DOHH2 (cell line): Measurements from ENCODE around the gene EVL.
"Not testable (repeated sequence)": the region's sequence is repeated elsewhere in the genome, so short reads cannot be mapped to it uniquely, and the experiment has no call there.

Experiments
- H3F3A ChIP-seq: fragments of 200-600 bp; sonication (generic), shearing (Covaris generic); 2 replicates; pipeline ENCODE4 v1.6.0; 2016; ENCODE audit warnings: antibody characterized with exemption, mild to moderate bottlenecking; ENCODE audit not compliant: control insufficient read depth, insufficient read depth
- H3K27ac ChIP-seq: fragments of 200-600 bp; sonication (generic); 2 replicates; pipeline ENCODE4 v1.5.1; 2014; ENCODE audit warnings: low read depth, mild to moderate bottlenecking, low read length, moderate library complexity
- H3K27me3 ChIP-seq: fragments of 200-600 bp; sonication (generic); 2 replicates; pipeline ENCODE4 v1.6.1; 2014; ENCODE audit warnings: mild to moderate bottlenecking, low read length, mixed read lengths; ENCODE audit not compliant: control insufficient read depth
- H3K36me3 ChIP-seq: fragments of 200-600 bp; sonication (generic); 2 replicates; pipeline ENCODE4 v1.6.1; 2014; ENCODE audit warnings: mild to moderate bottlenecking, low read length, moderate library complexity, mixed read lengths; ENCODE audit not compliant: control insufficient read depth
- H3K4me1 ChIP-seq: fragments of 200-600 bp; sonication (generic); 2 replicates; pipeline ENCODE4 v1.6.1; 2014; ENCODE audit warnings: mild to moderate bottlenecking, low read length, mixed read lengths; ENCODE audit not compliant: control insufficient read depth
- H3K4me2 ChIP-seq: fragments of 200-600 bp; sonication (generic); 2 replicates; pipeline ENCODE4 v1.6.0; 2014; ENCODE audit warnings: mild to moderate bottlenecking, low read length, moderate library complexity
- H3K4me3 ChIP-seq: fragments of 200-600 bp; sonication (generic); 2 replicates; pipeline ENCODE4 v1.5.1; 2014; ENCODE audit warnings: mild to moderate bottlenecking, low read length, mixed read lengths
- H3K79me2 ChIP-seq: fragments of 200-600 bp; sonication (generic); 2 replicates; pipeline ENCODE4 v1.6.1; 2014; ENCODE audit warnings: mild to moderate bottlenecking, low read length, mixed read lengths; ENCODE audit not compliant: control insufficient read depth
- H3K9me2 ChIP-seq: fragments of 200-600 bp; sonication (generic); replicated peaks from 2 replicates; pipeline ENCODE4 v1.6.1; 2014; ENCODE audit warnings: mild to moderate bottlenecking, low read length, mixed read lengths; ENCODE audit not compliant: control insufficient read depth
- H3K9me3 ChIP-seq: fragments of 200-600 bp; sonication (generic); 2 replicates; pipeline ENCODE4 v1.6.1; 2014; ENCODE audit warnings: antibody characterized with exemption, low read length, mixed read lengths; ENCODE audit not compliant: control insufficient read depth, insufficient read depth
- H4K20me1 ChIP-seq: fragments of 200-600 bp; sonication (generic); 2 replicates; pipeline ENCODE4 v1.6.0; 2014; ENCODE audit warnings: low read depth, mild to moderate bottlenecking, antibody characterized with exemption, low read length, moderate library complexity; ENCODE audit not compliant: control insufficient read depth, insufficient read depth
- EZH2phosphoT487 ChIP-seq: fragments of 200-600 bp; sonication (generic); IDR thresholded peaks from 2 replicates; pipeline ENCODE4 v1.6.1; 2017; ENCODE audit warnings: borderline replicate concordance, mild to moderate bottlenecking, antibody characterized with exemption, low read length, moderate library complexity, mixed read lengths
- TF ChIP-seq, protein P1 (sequence below): fragments of 200-600 bp; sonication (generic); IDR thresholded peaks from one replicate; pipeline ENCODE4 v1.5.1; 2014; ENCODE audit warnings: antibody characterized with exemption, mild to moderate bottlenecking, low read depth, low read length; ENCODE audit not compliant: poor library complexity, severe bottlenecking

Gene EVL

GRCh38 chr14:100181876-100182551 lies 116.8 kb downstream of the EVL start:
- not testable (repeated sequence) for H3K27ac ChIP-seq, H3K9me2 ChIP-seq, H3K9me3 ChIP-seq, H3K4me2 ChIP-seq, H3K27me3 ChIP-seq, H3F3A ChIP-seq, H3K4me3 ChIP-seq, H3K36me3 ChIP-seq, H3K79me2 ChIP-seq, H3K4me1 ChIP-seq, H4K20me1 ChIP-seq

GRCh38 chr14:100187247-100187833 lies 122.1 kb downstream of the EVL start:
- Histone ChIP-seq H3K9me2 (no peaks in the 10 kb centered on the region), H4K20me1 (no peaks in the 10 kb centered on the region), H3F3A (no peaks in the 10 kb centered on the region), H3K36me3 (no peaks in the 10 kb centered on the region), H3K27me3 (no peaks in the 10 kb centered on the region), H3K27ac (no peak overlapping the region), H3K4me3 (no peak overlapping the region), H3K4me2 (no peak overlapping the region), H3K9me3 (no peaks in the 10 kb centered on the region), H3K79me2 (peaks cover 2% of the 10 kb centered on the region; the same call in 1 of the 2 replicates), H3K4me1 (peaks cover 6% of the 10 kb centered on the region)
- TF ChIP-seq, protein P1, sequence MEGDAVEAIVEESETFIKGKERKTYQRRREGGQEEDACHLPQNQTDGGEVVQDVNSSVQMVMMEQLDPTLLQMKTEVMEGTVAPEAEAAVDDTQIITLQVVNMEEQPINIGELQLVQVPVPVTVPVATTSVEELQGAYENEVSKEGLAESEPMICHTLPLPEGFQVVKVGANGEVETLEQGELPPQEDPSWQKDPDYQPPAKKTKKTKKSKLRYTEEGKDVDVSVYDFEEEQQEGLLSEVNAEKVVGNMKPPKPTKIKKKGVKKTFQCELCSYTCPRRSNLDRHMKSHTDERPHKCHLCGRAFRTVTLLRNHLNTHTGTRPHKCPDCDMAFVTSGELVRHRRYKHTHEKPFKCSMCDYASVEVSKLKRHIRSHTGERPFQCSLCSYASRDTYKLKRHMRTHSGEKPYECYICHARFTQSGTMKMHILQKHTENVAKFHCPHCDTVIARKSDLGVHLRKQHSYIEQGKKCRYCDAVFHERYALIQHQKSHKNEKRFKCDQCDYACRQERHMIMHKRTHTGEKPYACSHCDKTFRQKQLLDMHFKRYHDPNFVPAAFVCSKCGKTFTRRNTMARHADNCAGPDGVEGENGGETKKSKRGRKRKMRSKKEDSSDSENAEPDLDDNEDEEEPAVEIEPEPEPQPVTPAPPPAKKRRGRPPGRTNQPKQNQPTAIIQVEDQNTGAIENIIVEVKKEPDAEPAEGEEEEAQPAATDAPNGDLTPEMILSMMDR: no peak
- no peak for TF ChIP-seq EZH2phosphoT487

GRCh38 chr14:100188392-100189030 lies 123.3 kb downstream of the EVL start:
- Histone ChIP-seq H3K4me1 (peaks cover 14% of the 10 kb centered on the region), H3K27me3 (no peaks in the 10 kb centered on the region), H3K9me2 (no peaks in the 10 kb centered on the region), H3K36me3 (no peaks in the 10 kb centered on the region), H3K4me3 (no peak overlapping the region), H3K79me2 (peaks cover 3% of the 10 kb centered on the region; the same call in 1 of the 2 replicates), H3F3A (no peaks in the 10 kb centered on the region), H3K9me3 (no peaks in the 10 kb centered on the region), H4K20me1 (no peaks in the 10 kb centered on the region), H3K27ac (no peak overlapping the region), H3K4me2 (no peak overlapping the region)
- no peak for TF ChIP-seq EZH2phosphoT487
- TF ChIP-seq, protein P1: no peak

DNA sequence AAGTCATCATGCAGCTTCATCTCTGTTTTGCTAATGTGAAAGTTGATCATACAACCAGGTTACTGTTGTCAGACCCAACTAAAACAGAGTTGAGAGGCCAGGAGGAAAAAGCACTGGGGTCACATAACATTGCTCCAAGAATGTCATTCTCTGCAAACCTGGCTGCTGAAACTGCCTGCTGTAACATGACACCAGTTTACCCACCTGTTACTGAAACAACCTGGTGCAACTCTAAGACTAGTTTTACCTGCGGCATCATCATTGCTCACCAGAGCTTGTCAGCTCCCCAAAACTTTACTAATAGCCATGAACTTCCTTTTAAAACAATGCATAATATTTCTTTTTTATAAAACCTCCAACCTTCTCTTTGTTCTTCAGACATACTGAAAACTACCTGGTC lies 124.9 kb downstream of the EVL start:
- Histone ChIP-seq H3F3A (no peaks in the 10 kb centered on the region), H4K20me1 (no peaks in the 10 kb centered on the region), H3K4me1 (peaks cover 16% of the 10 kb centered on the region), H3K79me2 (peaks cover 3% of the 10 kb centered on the region; the same call in 1 of the 2 replicates), H3K36me3 (no peaks in the 10 kb centered on the region), H3K9me2 (no peaks in the 10 kb centered on the region), H3K27me3 (no peaks in the 10 kb centered on the region), H3K4me3 (no peak overlapping the region), H3K9me3 (no peaks in the 10 kb centered on the region), H3K4me2 (no peak overlapping the region), H3K27ac (no peak overlapping the region)
- TF ChIP-seq, protein P1: no peak
- TF ChIP-seq EZH2phosphoT487: no peak
